KMS-11 (cell line): Measurements from ENCODE around the gene UFSP1.

ENCODE experiments used
- H2AFZ ChIP-seq: fragments of 200-600 bp; sonication (generic); 2 replicates; pipeline ENCODE4 v1.6.1; 2016; ENCODE audit warnings: antibody characterized with exemption, mixed run types, low read depth
- H3K27ac ChIP-seq: fragments of 200-600 bp; sonication (generic); 2 replicates; pipeline ENCODE4 v1.6.1; 2016; ENCODE audit warnings: mild to moderate bottlenecking, mixed run types
- H3K27me3 ChIP-seq: fragments of 200-600 bp; sonication (generic); 2 replicates; pipeline ENCODE4 v1.6.1; 2017; ENCODE audit warnings: mild to moderate bottlenecking, low read depth, mixed run types, moderate library complexity; ENCODE audit not compliant: insufficient read depth
- H3K36me3 ChIP-seq: fragments of 200-600 bp; sonication (generic); 2 replicates; pipeline ENCODE4 v1.6.1; 2017; ENCODE audit warnings: mild to moderate bottlenecking, mixed run types; ENCODE audit not compliant: insufficient read depth
- H3K4me1 ChIP-seq: fragments of 200-600 bp; sonication (generic); 2 replicates; pipeline ENCODE4 v1.6.1; 2016; ENCODE audit warnings: mild to moderate bottlenecking, low read depth, mixed run types; ENCODE audit not compliant: poor library complexity, severe bottlenecking
- H3K4me2 ChIP-seq: fragments of 200-600 bp; sonication (generic); 2 replicates; pipeline ENCODE4 v1.7.0; 2016; ENCODE audit warnings: mild to moderate bottlenecking, mixed run types
- H3K4me3 ChIP-seq: fragments of 200-600 bp; sonication (generic); IDR thresholded peaks from 2 replicates; pipeline ENCODE4 v1.6.1; 2017; ENCODE audit warnings: low read depth, low read length, mixed read lengths; ENCODE audit not compliant: insufficient read depth
- H3K79me2 ChIP-seq: fragments of 200-600 bp; sonication (generic); 2 replicates; pipeline ENCODE4 v1.6.1; 2016; ENCODE audit warnings: low read depth, mixed run types; ENCODE audit not compliant: insufficient read depth
- H3K9ac ChIP-seq: fragments of 200-600 bp; sonication (generic); 2 replicates; pipeline ENCODE4 v1.6.1; 2016; ENCODE audit warnings: mild to moderate bottlenecking, mixed run types
- H4K20me1 ChIP-seq: fragments of 200-600 bp; sonication (generic); 2 replicates; pipeline ENCODE4 v1.6.1; 2016; ENCODE audit warnings: mild to moderate bottlenecking, mixed run types; ENCODE audit not compliant: insufficient read depth
- CTCF ChIP-seq: fragments of 200-600 bp; sonication (generic); conservative IDR thresholded peaks from 2 replicates; pipeline ENCODE4 v1.6.1; 2017; ENCODE audit warnings: low read depth, mild to moderate bottlenecking, antibody characterized with exemption, low read length, moderate library complexity, mixed read lengths

Gene UFSP1

GRCh38 chr7:100885440-100886141 is 3.9 kb downstream of the UFSP1 start:
- Histone ChIP-seq H4K20me1 (no peaks in the 10 kb centered on the region), H3K79me2 (peaks cover 7% of the 10 kb centered on the region; the same call in 1 of the 2 replicates), H3K27ac (no peak overlapping the region), H3K36me3 (peaks cover 14% of the 10 kb centered on the region; the same call in 1 of the 2 replicates), H3K4me2 (no peak overlapping the region), H3K9ac (no peak overlapping the region), H3K4me1 (no peaks in the 10 kb centered on the region), H2AFZ (no peak overlapping the region), H3K4me3 (no peak overlapping the region), H3K27me3 (peaks cover 3% of the 10 kb centered on the region)
- TF ChIP-seq CTCF, result no peak

GRCh38 chr7:100884736-100885439 is 4.6 kb downstream of the UFSP1 start:
- H2AFZ ChIP-seq, result no peak overlapping the region
- H3K79me2 ChIP-seq, result peaks cover 14% of the 10 kb centered on the region
- no peaks in the 10 kb centered on the region for H4K20me1 ChIP-seq
- peaks cover 14% of the 10 kb centered on the region; the same call in 1 of the 2 replicates for H3K36me3 ChIP-seq
- H3K9ac ChIP-seq, result no peak overlapping the region
- TF ChIP-seq CTCF, result no peak
- H3K4me2 ChIP-seq, result no peak overlapping the region
- no peak overlapping the region for H3K27ac ChIP-seq
- no peaks in the 10 kb centered on the region for H3K27me3 ChIP-seq
- no peaks in the 10 kb centered on the region for H3K4me1 ChIP-seq
- no peak overlapping the region for H3K4me3 ChIP-seq

GRCh38 chr7:100882785-100883526 is 6.6 kb downstream of the UFSP1 start:
- H3K79me2 ChIP-seq, result peaks cover 34% of the 10 kb centered on the region
- H3K27me3 ChIP-seq, result no peaks in the 10 kb centered on the region
- no peak for TF ChIP-seq CTCF
- no peak overlapping the region for H3K9ac ChIP-seq
- H4K20me1 ChIP-seq, result no peaks in the 10 kb centered on the region
- H2AFZ ChIP-seq, result no peak overlapping the region
- no peak overlapping the region for H3K4me3 ChIP-seq
- H3K36me3 ChIP-seq, result peaks cover 11% of the 10 kb centered on the region; the same call in 1 of the 2 replicates
- no peak overlapping the region for H3K27ac ChIP-seq
- H3K4me2 ChIP-seq, result no peak overlapping the region
- peaks cover under 1% of the 10 kb centered on the region for H3K4me1 ChIP-seq

GRCh38 chr7:100882201-100882600 is 7.3 kb downstream of the UFSP1 start:
- Histone ChIP-seq H2AFZ (no peak overlapping the region), H3K27ac (no peak overlapping the region), H3K9ac (no peak overlapping the region), H3K4me2 (no peak overlapping the region), H3K4me1 (peaks cover 7% of the 10 kb centered on the region), H3K4me3 (no peak overlapping the region), H3K27me3 (no peaks in the 10 kb centered on the region), H4K20me1 (no peaks in the 10 kb centered on the region), H3K79me2 (peaks cover 41% of the 10 kb centered on the region), H3K36me3 (peaks cover 11% of the 10 kb centered on the region; the same call in 1 of the 2 replicates)
- no peak for TF ChIP-seq CTCF
